ENCODE results near the gene FOSL1.

Gene FOSL1

DNA sequence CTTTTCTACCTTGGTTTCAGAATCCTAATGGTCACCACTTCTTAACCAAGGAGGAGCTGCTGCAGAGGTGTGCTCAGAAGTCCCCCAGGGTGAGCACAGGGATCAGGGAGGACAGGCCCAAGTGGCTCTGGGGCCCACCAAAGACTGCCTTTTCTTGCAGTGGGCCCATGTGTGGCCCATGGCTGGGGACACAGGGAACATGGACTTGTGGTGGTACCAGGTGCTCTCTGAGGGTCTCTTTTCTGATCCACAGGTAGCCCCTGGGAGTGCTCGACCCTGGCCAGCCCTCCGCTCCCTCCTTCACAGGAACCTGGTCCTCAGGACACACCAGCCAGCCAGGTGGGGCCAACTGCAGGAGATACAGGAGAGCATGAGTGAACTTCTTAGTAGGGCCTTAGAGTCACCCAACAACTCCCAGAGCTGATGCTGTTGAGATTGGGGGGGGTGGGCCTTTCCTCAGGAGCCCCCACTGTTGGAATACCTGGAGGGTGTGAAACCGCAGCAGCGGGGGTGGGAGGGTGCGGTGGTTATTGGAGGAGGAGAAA is 37.9 kb downstream of the FOSL1 start:
- no peak for DNase-seq

- DNase-seq, result no peak
Measured at GRCh38 chr11:65861533-65862183, 38.5 kb downstream of the FOSL1 start.

GRCh38 chr11:65861165-65861505 is 39.1 kb downstream of the FOSL1 start:
- no peak for DNase-seq

DNA sequence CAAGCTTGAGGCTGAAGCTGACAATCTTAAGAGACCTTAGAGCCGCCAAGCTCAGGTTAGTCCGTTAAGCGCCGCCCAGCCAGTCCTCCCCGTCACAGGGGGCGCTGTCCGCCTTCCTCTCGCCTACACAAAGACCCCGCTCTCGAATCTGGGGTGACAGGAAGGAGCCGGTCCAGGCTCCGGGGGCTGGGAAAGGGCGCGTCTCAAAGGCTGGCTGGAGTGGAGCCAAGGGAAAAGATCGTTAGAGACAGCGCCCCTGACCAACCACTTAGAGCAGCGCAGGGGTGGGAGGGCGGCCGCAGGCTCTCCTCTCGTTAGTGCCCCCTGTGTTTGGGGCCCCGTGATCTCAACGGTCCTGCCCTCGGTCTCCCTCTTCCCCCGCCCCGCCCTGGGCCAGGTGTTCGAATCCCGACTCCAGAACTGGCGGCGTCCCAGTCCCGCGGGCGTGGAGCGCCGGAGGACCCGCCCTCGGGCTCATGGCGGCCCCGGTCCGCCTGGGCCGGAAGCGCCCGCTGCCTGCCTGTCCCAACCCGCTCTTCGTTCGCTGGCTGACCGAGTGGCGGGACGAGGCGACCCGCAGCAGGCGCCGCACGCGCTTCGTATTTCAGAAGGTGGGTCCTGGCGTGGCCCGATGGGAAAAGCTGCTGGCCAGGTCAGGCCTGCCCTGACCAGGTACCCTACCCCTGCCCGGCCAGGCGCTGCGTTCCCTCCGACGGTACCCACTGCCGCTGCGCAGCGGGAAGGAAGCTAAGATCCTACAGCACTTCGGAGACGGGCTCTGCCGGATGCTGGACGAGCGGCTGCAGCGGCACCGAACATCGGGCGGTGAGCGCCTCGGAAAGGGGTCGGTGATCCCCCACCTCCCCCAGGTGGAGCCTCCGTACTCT is 39.7 kb downstream of the FOSL1 start, which contains the start of gene MUS81:
Gene MUS81 (plus strand): TSS at position 156 of the 887 bp plus-strand sequence. CDS start 321 bp downstream, at position 477.
- DNase-seq, result peak; percentile 93 to 96

DNA sequence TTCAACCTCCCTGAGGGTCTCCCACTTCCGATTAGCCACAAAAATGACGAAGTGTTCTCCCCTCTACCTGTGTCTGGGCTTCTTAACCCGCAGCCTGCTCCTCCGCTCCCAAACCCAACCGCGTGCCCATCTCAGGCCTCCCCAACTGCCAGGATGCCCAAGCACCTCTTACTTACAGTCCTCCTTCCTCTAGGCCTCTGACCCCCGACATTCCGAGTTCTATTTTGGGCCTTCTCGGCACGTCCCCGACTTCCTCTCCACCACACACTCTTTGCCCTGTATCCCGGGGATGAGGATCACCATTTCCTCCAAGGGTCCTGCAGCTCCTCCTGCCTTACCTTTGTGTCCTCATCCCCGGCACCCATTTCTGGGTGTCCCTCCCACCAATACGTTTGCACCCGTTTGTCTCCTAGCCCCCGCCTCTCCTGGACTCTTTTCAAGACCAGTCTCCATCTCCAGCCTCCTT is 40.3 kb downstream of the FOSL1 start:
- DNase-seq, result no peak

- DNase-seq, result peak; percentile 96 to 99
Measured at GRCh38 chr11:65859095-65859811, 40.9 kb downstream of the FOSL1 start.

DNA sequence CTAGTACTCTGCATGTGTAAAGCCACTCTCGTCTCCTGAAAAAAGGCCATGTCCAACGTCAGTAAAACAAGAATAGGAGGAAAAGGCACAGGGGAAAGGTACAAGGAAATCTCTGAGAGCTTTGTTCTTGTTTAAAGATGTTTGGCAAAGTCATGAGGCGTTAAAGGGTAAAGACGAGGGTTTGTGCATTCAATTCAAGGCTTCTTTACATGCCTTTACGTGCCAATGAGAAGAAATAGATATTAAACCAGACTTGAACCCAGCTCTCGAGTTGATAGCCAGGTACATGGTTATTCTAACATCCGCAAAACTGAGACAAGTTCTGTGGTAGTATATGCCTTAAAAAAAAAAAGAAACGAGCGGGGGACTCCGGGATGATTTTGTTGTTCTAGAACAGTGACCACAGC is 41.5 kb downstream of the FOSL1 start:
- no peak for DNase-seq

DNA sequence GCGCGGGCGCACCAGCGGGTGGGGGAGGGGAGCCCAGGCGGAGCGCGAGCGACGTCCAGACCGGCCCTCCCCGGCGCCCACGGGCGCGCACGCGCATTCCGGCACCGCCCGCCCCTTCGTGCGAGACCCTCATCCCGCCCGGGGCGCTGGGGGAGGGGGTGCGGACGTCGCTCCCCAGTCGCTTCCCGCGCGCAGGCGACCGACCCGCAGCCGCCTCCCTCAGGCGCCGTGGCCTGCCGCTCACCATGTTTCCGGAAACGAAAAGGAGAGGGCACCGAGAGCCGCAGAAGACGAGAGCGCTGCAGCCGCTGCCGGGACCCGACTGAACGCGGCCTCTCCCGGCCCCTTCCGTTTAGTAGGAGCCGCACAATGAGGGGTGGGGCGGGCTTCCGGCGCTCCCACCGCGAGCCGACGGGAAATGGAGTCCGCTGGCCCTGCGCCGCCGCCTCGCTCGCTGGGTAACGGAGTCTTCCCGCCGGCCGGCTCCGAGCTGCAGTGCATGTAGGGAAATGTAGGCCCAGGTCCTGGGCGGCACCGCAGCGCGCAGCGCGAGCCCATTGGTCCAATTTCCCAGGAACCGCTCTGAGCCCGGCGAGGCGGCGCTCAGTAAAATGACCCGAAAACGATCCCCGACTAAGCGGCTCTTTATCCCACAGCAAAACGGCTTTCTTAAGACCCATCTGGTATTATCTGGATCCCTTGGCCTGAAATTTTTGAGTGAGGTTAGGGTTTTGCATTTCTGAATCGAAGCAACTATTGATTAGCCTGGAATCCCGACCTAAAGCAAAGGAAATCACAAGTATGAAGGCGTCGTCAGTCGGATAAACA is 42.1 kb downstream of the FOSL1 start, which contains the start of gene CFL1:
Gene CFL1 (minus strand): TSS at position 328 of the 828 bp plus-strand sequence. CDS start 81 bp downstream, at position 247.
- peak; percentile 95 to 98 for DNase-seq

- peak; percentile 69 for DNase-seq
Measured at GRCh38 chr11:65857500-65857852, 42.7 kb downstream of the FOSL1 start.

- peak; percentile 83 to 84 for DNase-seq
Measured at GRCh38 chr11:65856689-65857499, 43.3 kb downstream of the FOSL1 start.

DNA sequence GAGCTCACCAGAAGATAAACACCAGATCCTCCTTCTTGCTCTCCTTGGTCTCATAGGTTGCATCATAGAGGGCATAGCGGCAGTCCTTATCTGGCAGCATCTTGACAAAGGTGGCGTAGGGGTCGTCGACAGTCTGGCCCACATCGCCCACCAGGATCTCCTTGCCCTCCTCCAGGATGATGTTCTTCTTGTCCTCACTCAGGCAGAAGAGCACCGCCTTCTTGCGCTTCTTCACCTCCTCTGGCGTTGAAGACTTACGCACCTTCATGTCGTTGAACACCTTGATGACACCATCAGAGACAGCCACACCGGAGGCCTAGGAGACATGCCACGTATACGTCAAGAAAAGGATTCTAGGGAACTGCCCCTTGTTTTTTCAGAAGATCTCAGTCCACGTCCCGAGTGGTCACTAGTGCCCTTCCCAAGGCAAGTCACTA is 44.2 kb downstream of the FOSL1 start:
- DNase-seq, result no peak

DNA sequence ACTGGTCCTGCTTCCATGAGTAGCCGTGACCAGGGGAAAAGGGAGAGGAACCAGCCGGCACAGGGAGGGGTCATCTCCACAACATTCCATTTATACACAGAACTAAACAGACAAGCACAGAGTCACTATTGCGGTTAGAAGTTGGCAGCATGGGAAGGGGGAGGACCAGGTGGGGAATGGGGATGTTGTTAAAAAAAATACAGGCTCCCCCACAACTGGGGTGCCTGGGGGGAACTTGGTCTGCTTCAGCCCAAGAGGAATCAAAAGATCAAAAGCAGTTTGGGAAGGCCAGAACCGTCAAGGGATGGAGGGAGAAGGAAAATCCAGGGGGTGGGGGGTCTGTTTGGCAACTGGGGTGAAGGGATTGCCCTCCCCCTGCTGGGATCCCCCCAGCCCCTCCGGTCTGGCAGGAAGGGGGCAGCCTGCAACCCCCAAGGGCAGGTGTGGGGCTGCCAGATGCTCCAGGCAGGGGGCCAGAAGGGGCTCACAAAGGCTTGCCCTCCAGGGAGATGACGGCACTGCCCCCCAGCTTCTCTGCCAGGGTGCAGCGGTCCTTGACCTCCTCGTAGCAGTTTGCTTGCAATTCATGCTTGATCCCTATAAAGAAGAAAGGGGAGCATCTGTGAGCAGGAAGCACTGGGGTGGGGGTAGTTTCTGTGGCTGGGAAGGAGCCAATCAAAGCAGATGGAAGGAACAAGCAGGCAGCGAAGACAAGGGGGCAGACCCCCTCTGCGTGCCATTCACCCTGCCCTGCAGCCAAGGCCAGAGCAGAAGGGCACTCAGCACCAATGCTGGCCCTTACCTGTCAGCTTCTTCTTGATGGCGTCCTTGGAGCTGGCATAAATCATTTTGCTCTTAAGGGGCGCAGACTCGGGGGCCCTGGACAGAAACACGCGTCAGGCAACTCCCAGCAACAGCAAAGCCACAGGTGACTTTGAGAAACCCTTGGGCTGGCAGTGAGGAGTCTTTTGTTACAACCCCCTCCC is 45.0 kb downstream of the FOSL1 start:
- no peak for DNase-seq

GRCh38 chr11:65854161-65854592 is 46.0 kb downstream of the FOSL1 start:
- DNase-seq, result no peak

DNA sequence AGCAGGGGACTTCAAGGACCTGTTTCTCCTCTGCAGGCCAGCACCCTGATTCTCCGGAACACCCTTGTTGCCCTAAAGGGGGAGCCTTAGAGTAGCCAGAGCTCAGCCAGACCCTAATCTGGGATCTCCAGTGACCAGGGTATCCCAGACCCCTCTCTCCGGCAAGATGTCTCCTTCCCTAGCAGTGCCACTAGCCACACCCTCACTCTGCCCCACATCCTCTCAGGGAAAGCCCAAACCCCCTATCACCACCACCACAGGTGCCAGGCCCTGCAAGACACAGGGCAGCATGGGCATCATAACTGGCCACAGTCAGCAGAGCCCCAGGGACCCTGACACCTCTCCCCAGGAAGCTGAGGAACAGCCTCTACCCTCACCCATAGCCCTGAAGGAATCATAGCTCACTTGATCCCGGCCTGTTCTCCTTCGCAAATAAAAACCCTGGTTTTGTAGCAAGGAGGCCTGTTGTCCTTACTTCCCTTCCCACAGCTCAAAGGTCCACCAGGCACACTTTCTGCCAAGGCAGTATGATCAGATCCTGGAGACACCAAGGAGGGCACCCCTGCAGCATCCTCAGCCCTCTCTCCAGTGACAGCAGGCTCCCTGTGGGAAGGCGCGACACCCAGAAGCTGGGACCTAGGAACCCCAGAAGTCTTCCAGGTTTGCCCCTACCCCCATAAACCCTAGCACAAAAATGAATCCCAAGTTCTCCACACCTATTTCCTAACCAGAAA is 46.8 kb downstream of the FOSL1 start:
- DNase-seq, result no peak

- no peak for DNase-seq
Measured at GRCh38 chr11:65852508-65853245, 47.5 kb downstream of the FOSL1 start.

DNA sequence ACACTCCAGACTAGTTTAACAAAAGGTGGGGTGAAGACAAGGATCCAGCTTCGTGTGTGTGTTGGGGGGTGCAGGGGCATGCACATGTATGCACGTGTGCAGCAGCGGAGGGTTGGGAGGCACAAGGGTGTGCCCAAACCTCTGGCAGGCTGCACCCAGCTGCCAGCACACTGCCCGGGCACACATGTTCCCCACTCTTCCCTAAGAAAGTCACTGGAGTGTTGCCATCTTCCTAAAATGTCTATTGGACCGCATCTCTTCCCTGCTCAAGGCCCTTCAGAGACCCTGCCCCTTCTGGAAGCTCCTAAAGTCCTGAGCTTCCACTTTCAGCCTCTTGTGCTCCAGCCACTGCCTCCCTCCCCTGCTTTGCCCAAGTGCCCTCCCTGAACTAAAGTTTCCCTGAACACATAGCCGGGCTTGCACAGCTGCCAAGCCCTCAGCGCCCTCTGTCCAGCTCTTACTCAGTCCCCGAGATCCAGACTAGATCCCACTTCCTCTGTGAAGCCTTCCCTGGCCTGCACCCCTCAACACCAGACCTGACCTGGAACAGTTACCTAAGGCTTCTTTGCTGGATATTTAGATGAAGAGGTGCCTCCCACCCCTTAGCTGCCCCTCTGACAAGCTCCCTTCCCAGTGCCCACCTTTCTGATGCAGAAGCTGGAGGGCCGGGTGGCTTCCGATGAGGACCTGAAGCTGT is 48.2 kb downstream of the FOSL1 start:
- DNase-seq, result no peak

DNA sequence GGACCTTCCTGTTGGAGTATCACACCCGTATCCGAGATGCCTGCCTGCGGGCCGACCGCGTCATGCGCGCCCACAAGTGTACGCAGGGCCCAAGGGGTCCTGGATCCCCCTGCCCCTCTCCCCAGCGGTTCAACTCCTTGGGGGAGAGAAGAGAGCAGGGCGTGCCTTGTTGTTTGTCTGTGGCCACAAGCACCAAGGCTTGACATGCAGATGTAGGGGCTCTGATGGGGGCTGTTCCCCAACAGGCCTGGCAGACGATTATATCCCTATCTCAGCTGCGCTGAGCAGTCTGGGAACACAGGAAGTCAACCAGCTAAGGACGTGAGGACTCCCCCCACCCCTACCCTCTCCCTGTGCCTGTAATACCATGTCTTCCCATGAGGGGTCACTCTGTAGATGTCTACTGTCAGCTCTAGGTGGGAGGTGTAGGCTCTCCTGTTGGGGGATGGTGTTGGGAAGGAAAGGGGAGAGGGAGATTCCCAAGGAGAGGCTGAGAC is 49.1 kb downstream of the FOSL1 start:
- DNase-seq, result no peak
